HEK293 (cell line): Measurements from ENCODE around the gene TST.

ENCODE experiments used
- HIC1 ChIP-seq: fragments of 450-650 bp; formaldehyde crosslinking; IDR thresholded peaks from 2 replicates; pipeline ENCODE4 v1.5.1; 2016; ENCODE audit warnings: missing biosample characterization, missing genetic modification characterization
- KLF9 ChIP-seq: fragments of 450-650 bp; formaldehyde crosslinking; IDR thresholded peaks from 2 replicates; pipeline ENCODE4 v1.5.1; 2016; ENCODE audit warnings: missing biosample characterization, missing genetic modification characterization, low read depth
- PATZ1 ChIP-seq: fragments of 450-650 bp; formaldehyde crosslinking; IDR thresholded peaks from 2 replicates; pipeline ENCODE4 v1.5.1; 2016; ENCODE audit warnings: missing biosample characterization, missing genetic modification characterization
- PRDM10 ChIP-seq: fragments of 450-650 bp; formaldehyde crosslinking; IDR thresholded peaks from 2 replicates; pipeline ENCODE4 v1.5.1; 2016; ENCODE audit warnings: missing biosample characterization, missing genetic modification characterization
- ZBTB26 ChIP-seq: fragments of 450-650 bp; formaldehyde crosslinking; optimal IDR thresholded peaks from 2 replicates; pipeline ENCODE3; 2016; ENCODE audit warnings: missing biosample characterization, mild to moderate bottlenecking, missing genetic modification characterization
- ZBTB49 ChIP-seq: fragments of 450-650 bp; formaldehyde crosslinking; IDR thresholded peaks from 2 replicates; pipeline ENCODE4 v1.5.1; 2016; ENCODE audit warnings: missing biosample characterization, missing genetic modification characterization, low read depth
- ZBTB8A ChIP-seq: fragments of 450-650 bp; formaldehyde crosslinking; IDR thresholded peaks from 2 replicates; pipeline ENCODE4 v1.5.1; 2016; ENCODE audit warnings: missing biosample characterization, missing genetic modification characterization
- ZFHX2 ChIP-seq: fragments of 450-650 bp; formaldehyde crosslinking; conservative IDR thresholded peaks from 2 replicates; pipeline ENCODE4 v1.5.1; 2016; ENCODE audit warnings: missing biosample characterization, missing genetic modification characterization
- ZNF10 ChIP-seq: fragments of 450-650 bp; formaldehyde crosslinking; IDR thresholded peaks from 2 replicates; pipeline ENCODE4 v1.5.1; 2017; ENCODE audit warnings: missing biosample characterization, missing genetic modification characterization
- ZNF114 ChIP-seq: fragments of 450-650 bp; formaldehyde crosslinking; IDR thresholded peaks from 2 replicates; pipeline ENCODE4 v1.5.0; 2017; ENCODE audit warnings: missing biosample characterization, missing genetic modification characterization
- ZNF132 ChIP-seq: fragments of 450-650 bp; formaldehyde crosslinking; IDR thresholded peaks from 2 replicates; pipeline ENCODE4 v1.5.1; 2017; ENCODE audit warnings: missing biosample characterization, missing genetic modification characterization, borderline replicate concordance
- ZNF169 ChIP-seq: fragments of 450-650 bp; formaldehyde crosslinking; IDR thresholded peaks from 2 replicates; pipeline ENCODE4 v1.5.1; 2016; ENCODE audit warnings: missing biosample characterization, missing genetic modification characterization
- ZNF2 ChIP-seq: fragments of 450-650 bp; formaldehyde crosslinking; IDR thresholded peaks from 2 replicates; pipeline ENCODE4 v1.5.1; 2016; ENCODE audit warnings: missing biosample characterization, missing genetic modification characterization
- ZNF23 ChIP-seq: fragments of 450-650 bp; formaldehyde crosslinking; IDR thresholded peaks from 2 replicates; pipeline ENCODE4 v1.5.1; 2016; ENCODE audit warnings: missing biosample characterization, missing genetic modification characterization, borderline replicate concordance
- ZNF24 ChIP-seq: fragments of 450-650 bp; formaldehyde crosslinking; IDR thresholded peaks from 2 replicates; pipeline ENCODE4 v1.5.1; 2016; ENCODE audit warnings: missing biosample characterization, missing genetic modification characterization
- ZNF26 ChIP-seq: fragments of 450-650 bp; formaldehyde crosslinking; IDR thresholded peaks from 2 replicates; pipeline ENCODE4 v1.5.1; 2016; ENCODE audit warnings: missing biosample characterization, missing genetic modification characterization
- ZNF292 ChIP-seq: fragments of 450-650 bp; formaldehyde crosslinking; IDR thresholded peaks from 2 replicates; pipeline ENCODE4 v1.5.1; 2016; ENCODE audit warnings: low read depth, missing biosample characterization, missing genetic modification characterization, borderline replicate concordance
- ZNF514 ChIP-seq: fragments of 450-650 bp; formaldehyde crosslinking; IDR thresholded peaks from 2 replicates; pipeline ENCODE4 v1.5.1; 2016; ENCODE audit warnings: missing biosample characterization, missing genetic modification characterization
- ZNF560 ChIP-seq: fragments of 450-650 bp; formaldehyde crosslinking; IDR thresholded peaks from 2 replicates; pipeline ENCODE4 v1.5.1; 2017; ENCODE audit warnings: missing biosample characterization, missing genetic modification characterization, borderline replicate concordance
- ZNF596 ChIP-seq: fragments of 450-650 bp; IDR thresholded peaks from 2 replicates; pipeline ENCODE4 v1.5.0; 2018; ENCODE audit warnings: missing biosample characterization, mild to moderate bottlenecking, missing genetic modification characterization, moderate library complexity
- ZNF76 ChIP-seq: fragments of 450-650 bp; formaldehyde crosslinking; IDR thresholded peaks from 2 replicates; pipeline ENCODE4; 2016; ENCODE audit warnings: low read depth, missing biosample characterization, missing genetic modification characterization, borderline replicate concordance
- ZNF777 ChIP-seq: fragments of 450-650 bp; formaldehyde crosslinking; IDR thresholded peaks from 2 replicates; pipeline ENCODE4 v1.5.1; 2017; ENCODE audit warnings: missing biosample characterization, missing genetic modification characterization, borderline replicate concordance

Gene TST

GRCh38 chr22:37051391-37052385 is 32.4 kb upstream of the TST start, which contains the start of gene KCTD17 (continued):
- TF ChIP-seq HIC1 (tag by site-specific recombination) (no peak), ZNF23 (tag by site-specific recombination) (no peak), ZNF514 (no peak), ZNF24 (tag by site-specific recombination) (no peak), ZNF114 (tag by site-specific recombination) (no peak), PRDM10 (tag by site-specific recombination) (peak; percentile 66), ZBTB8A (tag by site-specific recombination) (peak; percentile 68), ZNF596 (tag by site-specific recombination) (no peak), ZBTB26 (peak; percentile 31), ZNF292 (tag by site-specific recombination) (no peak), PATZ1 (no peak), ZNF76 (tag by site-specific recombination) (peak; percentile 39; the same call in 1 of the 2 replicates), ZNF169 (tag by site-specific recombination) (no peak), ZNF2 (no peak), ZNF10 (tag by site-specific recombination) (no peak), ZFHX2 (tag by site-specific recombination) (peak; percentile 88), ZNF26 (no peak), ZNF777 (tag by site-specific recombination) (no peak), ZNF132 (tag by site-specific recombination) (no peak), KLF9 (tag by site-specific recombination) (peak; percentile 58; the same call in 1 of the 2 replicates), ZNF560 (no peak), ZBTB49 (tag by site-specific recombination) (no peak)
